H1 (cell line): ENCODE measurements around the gene WNT3A. TPM values are rescaled to one million over a fixed set of nuclear protein-coding genes. Genes with fewer than 3 reads are reported as not detected.

ENCODE experiments used
- CBX5 ChIP-seq: fragments of 300-800, 300-1000 bp; sonication (generic); IDR thresholded peaks from 2 replicates; pipeline ENCODE4 v1.7.1; 2016; ENCODE audit warnings: antibody characterized with exemption, low read length, low read depth
- JUN ChIP-seq: IDR thresholded peaks from 2 replicates; pipeline ENCODE4 v1.6.1; 2011; ENCODE audit warnings: low read depth, mild to moderate bottlenecking, improper control_type of control experiment, low read length
- RAD21 ChIP-seq, 2 experiments: IDR thresholded peaks in 1 of 2; conservative IDR thresholded peaks in 1 of 2; 2 replicates each; pipeline ENCODE4 v1.6.1; 2011; ENCODE audit warnings: low read depth in 2 of 2, low read length in 2 of 2, improper control_type of control experiment in 1 of 2, inconsistent platforms in 1 of 2, mild to moderate bottlenecking in 1 of 2, moderate library complexity in 1 of 2
- polyA plus RNA-seq, 7 experiments: library from polyadenylated mRNA; depleted of rRNA in 3 of 7; stranded (reverse) in 5 of 7; unstranded in 2 of 7; fragments of >200 nt in 5 of 7; fragments of 200-250 nt in 2 of 7; gene quantifications; 1 replicate in 5 of 7; 2 replicates in 1 of 7; 4 replicates in 1 of 7; pipeline versions ENCODE4 v1.2.1 to v1.2.3, GENCODE V29; 2011 to 2013; ENCODE audit warnings: missing spikeins in 2 of 7, mixed read lengths in 2 of 7
- total RNA-seq: library from RNA; stranded (reverse); fragmentation: NEBNext Ultra II Directional; extraction: Animal tissue kit (Norgen Biotek cat#: 25700); gene quantifications from 2 replicates; pipeline ENCODE4 v1.2.1, GENCODE V29; 2021

WNT3A gene
- total and polyA plus RNA-seq, 2 of the 8 experiments (the other 6 are each of a cell fraction or from before 2014, with no cell fraction given): 0.08 to 0.19 TPM

DNA sequence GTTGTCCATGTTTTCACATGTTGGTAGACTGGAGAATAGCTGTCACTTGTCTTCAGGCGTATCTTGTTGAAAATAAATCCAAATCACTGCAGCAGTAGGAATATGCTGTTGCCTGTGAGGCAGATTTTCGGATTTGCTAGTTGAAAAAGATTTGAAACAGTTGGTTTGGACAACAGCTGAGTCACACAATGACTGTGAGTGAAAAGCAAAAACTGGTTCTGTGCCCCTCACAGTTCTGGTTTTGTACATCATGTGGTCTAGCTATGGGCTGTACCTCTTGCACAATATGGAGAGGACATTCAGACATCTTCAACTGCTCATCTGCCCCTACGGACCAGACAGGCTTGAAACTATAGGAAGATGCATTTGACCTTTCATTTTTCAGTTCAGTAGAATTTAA, 77.5 kb downstream of the WNT3A start (continued):
- TF ChIP-seq JUN: no peak
- no peak for TF ChIP-seq CBX5
- TF ChIP-seq RAD21 (IDR thresholded peaks at IDR 0.05 in 1 of 2, conservative IDR thresholded peaks at IDR 0.05 in 1 of 2; ENCODE audit: low read depth in 2 of 2, low read length in 2 of 2): no peak
